WERI-Rb-1 (cell line): ENCODE measurements around the gene DIAPH1.

Experiments
- DNase-seq: peaks from one replicate; pipeline ENCODE4 v3.0.0-alpha.2; 2020
- H3K27ac ChIP-seq: fragments of 250-450 bp; sonication (Bioruptor Pico); 2 replicates; pipeline ENCODE4 v1.5.1; 2020; ENCODE audit warnings: mild to moderate bottlenecking, moderate library complexity
- H3K27me3 ChIP-seq: fragments of 250-450 bp; sonication (Bioruptor Pico); 2 replicates; pipeline ENCODE4 v1.5.1; 2021; ENCODE audit warnings: mild to moderate bottlenecking, low read depth, moderate library complexity; ENCODE audit not compliant: insufficient read depth, severe bottlenecking
- H3K36me3 ChIP-seq: fragments of 250-450 bp; sonication (Bioruptor Pico); 2 replicates; pipeline ENCODE4 v1.5.1; 2020; ENCODE audit warnings: mild to moderate bottlenecking, moderate library complexity
- H3K4me3 ChIP-seq: 2 replicates; pipeline ENCODE4 v1.5.1; 2011; ENCODE audit warnings: low read depth, mild to moderate bottlenecking, control low read depth, low read length
- H3K9me3 ChIP-seq: fragments of 250-450 bp; sonication (Bioruptor Pico); 2 replicates; pipeline ENCODE4 v1.5.1; 2021; ENCODE audit warnings: mild to moderate bottlenecking, moderate library complexity; ENCODE audit not compliant: severe bottlenecking
- CTCF ChIP-seq: IDR thresholded peaks from 2 replicates; pipeline ENCODE4 v1.5.1; 2011; ENCODE audit warnings: low read depth, mild to moderate bottlenecking, control low read depth, inconsistent platforms, low read length

DIAPH1 gene

GRCh38 chr5:141650851-141651727 is 32.3 kb upstream of the DIAPH1 start, which contains the start of gene FCHSD1:
FCHSD1 (minus strand) TSS chr5:141651418; CDS start chr5:141651368, 50 bp downstream.
- H3K36me3 ChIP-seq = no peaks in the 10 kb centered on the region
- H3K27ac ChIP-seq = no peak within 1 kb of the TSS
- no peaks in the 10 kb centered on the region for H3K27me3 ChIP-seq
- no peaks in the 10 kb centered on the region for H3K9me3 ChIP-seq
- H3K4me3 ChIP-seq = no peak within 1 kb of the TSS
- no peak for DNase-seq
- TF ChIP-seq CTCF = no peak

- H3K4me3 ChIP-seq = no peak overlapping the region
- no peaks in the 10 kb centered on the region for H3K9me3 ChIP-seq
- H3K27me3 ChIP-seq = no peaks in the 10 kb centered on the region
These were observed 31.2 kb upstream of the DIAPH1 start for GRCh38 chr5:141649972-141650371.

GRCh38 chr5:141649056-141649688 is 30.4 kb upstream of the DIAPH1 start:
- no peak overlapping the region for H3K27ac ChIP-seq
- TF ChIP-seq CTCF = no peak
- no peaks in the 10 kb centered on the region for H3K36me3 ChIP-seq
- DNase-seq = no peak
- H3K27me3 ChIP-seq = no peaks in the 10 kb centered on the region
- H3K4me3 ChIP-seq = no peak overlapping the region
- H3K9me3 ChIP-seq = no peaks in the 10 kb centered on the region

More at GRCh38 chr5:141649972-141650371, 31.2 kb upstream of the DIAPH1 start:
- Histone ChIP-seq H3K27ac (no peak overlapping the region), H3K36me3 (no peaks in the 10 kb centered on the region)
- DNase-seq = no peak
- no peak for TF ChIP-seq CTCF

GRCh38 chr5:141647851-141648250 is 29.1 kb upstream of the DIAPH1 start:
- DNase-seq = no peak
- H3K27ac ChIP-seq = no peak overlapping the region
- no peaks in the 10 kb centered on the region for H3K36me3 ChIP-seq
- no peak for TF ChIP-seq CTCF
- no peak overlapping the region for H3K4me3 ChIP-seq
- no peaks in the 10 kb centered on the region for H3K9me3 ChIP-seq
- no peaks in the 10 kb centered on the region for H3K27me3 ChIP-seq

GRCh38 chr5:141647242-141647641 is 28.4 kb upstream of the DIAPH1 start:
- no peaks in the 10 kb centered on the region for H3K9me3 ChIP-seq
- no peak overlapping the region for H3K27ac ChIP-seq
- TF ChIP-seq CTCF = no peak
- H3K27me3 ChIP-seq = no peaks in the 10 kb centered on the region
- no peaks in the 10 kb centered on the region for H3K36me3 ChIP-seq
- no peak overlapping the region for H3K4me3 ChIP-seq
- no peak for DNase-seq
